ENCODE results near the gene SAMSN1. TPM values are rescaled to one million over a fixed set of nuclear protein-coding genes. Genes with fewer than 3 reads are reported as not detected.
A peak's percentile ranks its signal among the peaks of the same experiment; 100 is the strongest.

Gene SAMSN1
- total and polyA plus RNA-seq, 12 donors, result 1.4 to 15.3 (median 7.1) TPM

DNA sequence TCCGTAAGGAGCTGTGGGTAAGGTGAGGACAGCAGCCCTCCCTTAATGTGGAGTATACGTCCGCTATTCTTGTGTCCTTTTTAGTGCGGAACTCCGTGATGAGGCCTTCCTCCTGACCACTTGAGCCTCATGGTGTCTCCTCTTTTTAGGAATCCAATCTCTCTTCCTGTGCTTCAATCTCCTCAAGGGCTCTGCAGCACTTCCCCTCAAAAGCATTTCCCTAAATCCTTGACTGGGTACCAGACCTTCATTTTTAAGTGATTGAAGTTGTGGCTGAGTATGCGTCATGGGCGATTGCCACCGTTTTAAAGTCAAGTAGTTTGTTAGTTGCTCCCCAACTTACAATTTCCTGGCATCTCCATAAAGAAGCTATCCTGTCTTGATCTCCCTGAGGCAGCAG is 62.8 kb downstream of the SAMSN1 start:
- no peak for DNase-seq
- Histone ChIP-seq H3K36me3 (replicated peaks in 1 of 2) (no peaks in the 10 kb centered on the region), H3K9me3 (replicated peaks in 1 of 3) (no peaks in the 10 kb centered on the region), H3K27ac (no peak overlapping the region), H3K27me3 (no peaks in the 10 kb centered on the region), H3K4me1 (replicated peaks in 1 of 2) (peaks cover 0 to 6% of the 10 kb centered on the region in 2 donors), H3K4me3 (no peak overlapping the region)
- 77 to 87% (median 84%) methylated on average over 8 of the region's 8 CpGs for WGBS, 4 donors
- TF ChIP-seq, protein P1, sequence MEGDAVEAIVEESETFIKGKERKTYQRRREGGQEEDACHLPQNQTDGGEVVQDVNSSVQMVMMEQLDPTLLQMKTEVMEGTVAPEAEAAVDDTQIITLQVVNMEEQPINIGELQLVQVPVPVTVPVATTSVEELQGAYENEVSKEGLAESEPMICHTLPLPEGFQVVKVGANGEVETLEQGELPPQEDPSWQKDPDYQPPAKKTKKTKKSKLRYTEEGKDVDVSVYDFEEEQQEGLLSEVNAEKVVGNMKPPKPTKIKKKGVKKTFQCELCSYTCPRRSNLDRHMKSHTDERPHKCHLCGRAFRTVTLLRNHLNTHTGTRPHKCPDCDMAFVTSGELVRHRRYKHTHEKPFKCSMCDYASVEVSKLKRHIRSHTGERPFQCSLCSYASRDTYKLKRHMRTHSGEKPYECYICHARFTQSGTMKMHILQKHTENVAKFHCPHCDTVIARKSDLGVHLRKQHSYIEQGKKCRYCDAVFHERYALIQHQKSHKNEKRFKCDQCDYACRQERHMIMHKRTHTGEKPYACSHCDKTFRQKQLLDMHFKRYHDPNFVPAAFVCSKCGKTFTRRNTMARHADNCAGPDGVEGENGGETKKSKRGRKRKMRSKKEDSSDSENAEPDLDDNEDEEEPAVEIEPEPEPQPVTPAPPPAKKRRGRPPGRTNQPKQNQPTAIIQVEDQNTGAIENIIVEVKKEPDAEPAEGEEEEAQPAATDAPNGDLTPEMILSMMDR (IDR thresholded peaks at IDR 0.05), result no peak
- no peak for TF ChIP-seq POLR2A (IDR thresholded peaks at IDR 0.05)
- intact Hi-C loops (cut with DNase I), result no loop called here

DNA sequence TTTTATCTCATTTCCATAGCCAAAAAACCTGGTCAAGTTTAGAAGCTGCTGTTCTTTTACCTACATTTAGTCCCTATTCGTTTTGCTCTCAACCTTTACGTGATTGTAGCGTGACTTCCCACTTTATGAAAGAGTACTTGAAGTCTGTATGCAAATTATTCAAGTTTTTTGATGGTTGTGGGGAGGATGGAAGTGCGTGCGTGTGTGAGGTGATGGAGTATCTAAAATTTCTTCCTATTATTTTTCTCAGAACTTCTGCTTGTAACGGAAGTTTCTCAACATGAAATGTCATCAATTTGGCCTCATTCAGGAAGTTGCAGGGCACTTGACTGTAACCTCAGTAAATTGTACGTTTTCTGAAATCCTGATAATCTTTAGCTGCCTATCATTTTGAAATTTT is 64.0 kb downstream of the SAMSN1 start:
- intact Hi-C loops (cut with DNase I), result no loop called here
- H3K4me1 ChIP-seq (replicated peaks in 1 of 2), result peaks cover 0 to 6% of the 10 kb centered on the region in 2 donors
- no peaks in the 10 kb centered on the region for H3K36me3 ChIP-seq (replicated peaks in 1 of 2)
- DNase-seq, result peak in 1 of 7 donors; percentile 15
- no peak overlapping the region for H3K27ac ChIP-seq
- H3K4me3 ChIP-seq, result no peak overlapping the region
- no peaks in the 10 kb centered on the region for H3K27me3 ChIP-seq
- no peaks in the 10 kb centered on the region for H3K9me3 ChIP-seq (replicated peaks in 1 of 3)
- TF ChIP-seq, protein P1 (IDR thresholded peaks at IDR 0.05), result no peak
- TF ChIP-seq POLR2A (IDR thresholded peaks at IDR 0.05), result no peak
- 59 to 65% (median 61%) methylated on average over 7 of the region's 7 CpGs for WGBS, 4 donors

DNA sequence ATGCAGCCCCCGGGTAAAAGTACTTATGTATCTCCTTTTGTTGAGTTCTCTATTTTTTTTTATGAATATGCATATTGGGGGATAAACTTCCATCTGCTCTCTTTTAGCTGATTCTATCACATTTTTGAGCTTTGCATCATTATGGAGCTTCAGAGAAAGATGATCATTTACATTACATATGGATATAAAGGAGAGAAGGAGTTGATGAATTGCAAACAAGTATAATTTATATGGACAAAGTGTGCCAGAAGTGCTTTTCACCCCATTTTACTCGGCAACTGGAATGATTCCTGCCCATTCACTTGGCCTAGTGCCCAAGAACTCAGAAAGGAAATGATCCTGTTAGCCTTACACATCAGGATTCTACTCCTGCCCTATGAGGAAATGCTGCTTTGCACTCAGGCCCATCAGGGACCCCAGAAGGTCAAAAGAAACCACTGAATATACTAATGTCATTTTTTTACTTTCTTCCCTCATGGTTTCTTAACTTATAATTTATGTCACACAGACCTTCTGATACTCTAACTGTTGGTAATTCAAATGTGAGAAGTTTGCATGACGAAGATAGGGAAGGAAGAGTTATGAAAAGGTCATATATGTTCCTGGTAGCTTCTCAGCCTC is 65.6 kb downstream of the SAMSN1 start:
- intact Hi-C loops (cut with DNase I), result no loop called here
- no peak overlapping the region for H3K27ac ChIP-seq
- H3K4me3 ChIP-seq, result no peak overlapping the region
- peaks cover 0 to 6% of the 10 kb centered on the region in 2 donors for H3K4me1 ChIP-seq (replicated peaks in 1 of 2)
- no peaks in the 10 kb centered on the region for H3K36me3 ChIP-seq (replicated peaks in 1 of 2)
- 47 to 55% (median 51%) methylated on average over 3 of the region's 3 CpGs for WGBS, 4 donors
- peak in 2 of 7 donors; percentile 10 to 20 for DNase-seq
- TF ChIP-seq POLR2A (IDR thresholded peaks at IDR 0.05), result no peak
- TF ChIP-seq, protein P1 (IDR thresholded peaks at IDR 0.05), result no peak
- H3K9me3 ChIP-seq (replicated peaks in 1 of 3), result no peaks in the 10 kb centered on the region
- H3K27me3 ChIP-seq, result no peaks in the 10 kb centered on the region

DNA sequence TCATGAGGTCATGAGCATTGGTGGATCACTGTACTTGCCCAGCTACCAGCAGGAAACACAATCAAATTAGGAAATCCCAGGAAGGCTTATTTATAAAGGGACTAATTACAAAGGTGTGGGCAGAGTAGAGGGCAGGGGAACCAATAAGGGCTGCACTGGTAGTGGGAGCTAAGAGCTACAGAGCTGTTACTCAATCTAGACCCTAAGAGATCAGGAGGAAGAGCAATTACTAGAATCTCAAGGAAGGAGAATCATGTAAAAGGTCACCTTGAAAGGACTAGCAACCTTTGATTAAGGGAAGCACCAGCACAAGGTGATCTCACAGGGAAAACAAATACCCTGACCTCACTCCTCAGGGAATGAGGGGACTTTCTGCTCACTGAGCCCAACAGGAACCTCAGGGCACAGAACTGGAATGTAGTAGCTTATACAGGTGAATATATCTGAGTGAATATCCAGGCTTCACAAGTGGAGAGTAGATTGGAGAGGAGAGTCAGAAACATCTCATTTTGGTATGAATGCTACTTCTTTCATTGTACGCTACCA is 66.8 kb downstream of the SAMSN1 start:
- 38 to 100% (median 47%) methylated on average over 1 of the region's 1 CpG for WGBS, 4 donors
- no peaks in the 10 kb centered on the region for H3K9me3 ChIP-seq (replicated peaks in 1 of 3)
- no peak for DNase-seq
- TF ChIP-seq, protein P1 (IDR thresholded peaks at IDR 0.05), result no peak
- no peak for TF ChIP-seq POLR2A (IDR thresholded peaks at IDR 0.05)
- intact Hi-C loops (cut with DNase I), result no loop called here
- H3K4me1 ChIP-seq (replicated peaks in 1 of 2), result peaks cover 0 to 6% of the 10 kb centered on the region in 2 donors
- H3K27me3 ChIP-seq, result no peaks in the 10 kb centered on the region
- H3K4me3 ChIP-seq, result no peak overlapping the region
- no peaks in the 10 kb centered on the region for H3K36me3 ChIP-seq (replicated peaks in 1 of 2)
- no peak overlapping the region for H3K27ac ChIP-seq

All from adrenal gland (tissue), 12 donors.